ENCODE data around the gene CNTN3.
A peak's percentile ranks its signal among the peaks of the same experiment; 100 is the strongest.

The CNTN3 gene

GRCh38 chr3:74613521-74614106, 845 bp downstream of the CNTN3 start:
- intact Hi-C loops (cut with DNase I): loop anchor here (10.0 kb wide), 1 partner anchor 49 kb away; no protein-coding TSS in a partner anchor
- peak in 3 of 10 donors; percentile 6 to 62 (median 55) for DNase-seq

GRCh38 chr3:74613060-74613459, 1.4 kb downstream of the CNTN3 start:
- intact Hi-C loops (cut with DNase I): loop anchor here (10.0 kb wide), 1 partner anchor 48 kb away; no protein-coding TSS in a partner anchor
- DNase-seq: no peak

DNA sequence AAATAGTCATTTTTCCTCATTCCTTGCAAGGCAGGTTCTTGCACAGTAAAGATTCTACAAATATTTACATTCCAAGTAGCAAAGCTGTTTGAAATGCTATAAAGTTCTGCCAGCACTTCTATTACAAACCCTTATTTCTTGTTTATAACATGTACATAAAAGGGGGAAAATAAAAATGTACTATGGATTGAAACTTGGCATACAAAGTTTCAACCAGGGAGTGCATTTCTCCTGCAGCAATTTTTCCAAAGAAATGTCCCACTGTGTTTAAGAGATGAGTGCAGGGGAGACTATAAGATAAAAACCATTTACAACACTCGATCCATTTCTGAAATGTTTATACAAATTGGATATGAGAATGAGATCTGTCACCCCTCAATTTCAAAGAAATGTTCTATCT, 3.3 kb downstream of the CNTN3 start:
- DNase-seq: no peak
- intact Hi-C loops (cut with DNase I): loop anchor here (10.0 kb wide), 1 partner anchor 46 kb away; no protein-coding TSS in a partner anchor

DNA sequence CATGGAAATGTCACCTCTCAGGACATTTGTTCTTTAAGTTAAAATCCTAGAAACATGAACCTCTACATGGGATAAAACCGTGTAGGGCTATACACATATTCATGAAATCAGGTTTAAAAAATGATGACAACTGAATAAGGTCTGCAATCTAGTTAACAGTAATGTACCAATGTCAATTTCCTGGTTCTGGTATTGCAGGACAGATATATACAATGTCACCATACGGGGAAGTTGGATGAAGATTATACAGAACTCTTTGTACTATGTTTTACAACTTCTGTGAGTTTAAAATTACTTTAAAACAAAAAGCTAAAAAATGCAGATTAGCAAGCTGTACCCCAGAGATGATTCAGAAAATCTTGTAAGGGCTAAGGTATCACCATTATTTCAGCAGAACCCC, 6.7 kb downstream of the CNTN3 start:
- DNase-seq: no peak

DNA sequence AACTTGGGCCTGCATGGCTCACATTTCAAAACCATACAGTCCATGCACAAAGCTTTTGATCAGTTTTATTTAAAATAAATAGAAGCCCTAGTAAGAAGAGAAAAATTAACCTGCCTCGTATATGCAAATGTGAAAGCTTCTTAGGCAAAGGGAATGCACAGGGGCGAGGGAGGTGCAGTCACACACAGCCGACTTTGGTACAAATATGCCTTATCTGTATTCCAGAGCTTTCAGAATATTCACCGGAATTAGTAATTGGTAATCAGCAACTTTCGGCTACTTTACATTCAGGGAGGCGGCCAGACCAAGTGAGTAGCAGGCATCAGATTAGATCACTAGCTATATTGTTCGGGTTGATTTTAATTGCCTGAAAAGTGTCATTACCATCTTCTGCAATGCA, 7.5 kb downstream of the CNTN3 start:
- DNase-seq: peak in 1 of 10 donors; percentile 63
- intact Hi-C loops (cut with DNase I): no loop called here

More for the DNA sequence above, 6.7 kb downstream of the CNTN3 start:
- intact Hi-C loops (cut with DNase I): no loop called here

- DNase-seq: no peak
- intact Hi-C loops (cut with DNase I): no loop called here
Measured at GRCh38 chr3:74605437-74605836, 9.0 kb downstream of the CNTN3 start.

DNA sequence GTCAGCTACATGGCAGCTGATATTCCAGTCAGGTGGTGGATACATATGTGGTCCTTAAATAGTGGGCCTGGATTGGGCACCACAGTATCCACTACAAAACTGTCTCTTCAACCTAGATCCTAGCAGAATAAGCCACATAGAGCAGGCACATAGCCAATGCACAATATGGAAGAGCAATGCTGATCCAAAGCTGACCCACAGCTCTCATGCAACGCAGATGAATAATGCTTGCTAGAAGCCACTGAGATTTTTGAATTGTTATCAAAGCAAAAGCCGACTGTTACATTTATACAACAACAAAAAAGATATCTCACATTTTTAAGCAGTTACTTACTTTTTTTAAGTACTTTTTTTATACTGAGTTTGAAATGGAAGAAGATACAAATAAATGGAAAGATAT, 11.2 kb downstream of the CNTN3 start:
- intact Hi-C loops (cut with DNase I): no loop called here
- DNase-seq: no peak

DNA sequence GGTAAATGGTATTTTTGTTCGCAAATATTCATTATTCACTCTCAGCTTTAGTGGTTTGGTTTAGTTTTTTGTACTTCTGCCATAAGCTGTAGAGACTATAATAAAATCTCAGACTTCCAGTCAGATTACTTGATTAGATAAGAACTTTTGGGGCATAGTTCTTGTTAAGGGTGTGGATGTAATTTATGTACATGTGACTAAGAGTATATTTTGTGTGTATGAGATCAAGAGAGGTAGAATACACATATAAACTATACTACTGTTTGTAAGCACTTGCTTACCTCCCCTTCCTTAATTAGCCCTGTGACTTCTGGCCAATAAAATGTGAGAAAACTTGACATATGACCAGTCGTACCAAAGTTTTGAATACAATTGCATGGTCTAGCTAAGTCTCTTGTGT, 12.0 kb downstream of the CNTN3 start:
- intact Hi-C loops (cut with DNase I): no loop called here
- no peak for DNase-seq

DNA sequence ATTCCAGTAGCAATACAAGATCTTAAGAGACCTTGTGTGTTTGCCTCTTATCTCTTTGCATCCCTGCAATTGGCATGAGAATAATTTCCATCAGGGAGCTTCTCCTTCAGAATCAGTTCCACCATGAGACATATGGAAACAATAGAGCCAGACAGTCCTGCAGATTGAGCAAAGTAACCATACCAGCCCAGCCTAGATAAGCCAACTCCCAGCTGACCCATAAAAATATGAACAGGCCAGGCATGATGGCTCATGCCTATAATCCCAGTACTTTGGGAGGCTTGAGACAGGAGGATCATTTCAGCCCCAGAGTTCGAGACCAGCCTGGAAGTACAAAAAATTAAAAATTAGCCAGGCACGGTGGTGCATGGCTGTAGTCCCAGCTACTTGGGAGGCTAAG, 12.7 kb downstream of the CNTN3 start:
- intact Hi-C loops (cut with DNase I): no loop called here
- DNase-seq: no peak

DNA sequence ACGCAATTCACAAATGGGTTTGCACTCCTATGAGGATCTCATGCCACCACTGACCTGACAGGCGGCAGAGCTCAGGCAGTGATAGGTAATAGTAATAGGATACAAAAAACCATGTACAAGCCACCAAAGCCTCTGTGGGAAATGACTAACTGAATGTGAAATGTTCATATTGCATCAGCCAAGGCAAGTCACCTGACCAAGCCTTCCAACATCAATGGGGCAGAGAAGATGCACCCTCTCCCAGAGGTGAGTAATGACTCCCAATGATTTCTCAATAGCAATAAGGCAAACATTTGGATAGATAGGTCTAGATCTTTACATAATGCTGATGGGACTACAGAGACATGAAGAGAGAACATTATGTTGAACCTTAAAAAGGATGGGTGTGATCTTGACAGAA, 14.9 kb downstream of the CNTN3 start:
- DNase-seq: no peak
- intact Hi-C loops (cut with DNase I): no loop called here

- intact Hi-C loops (cut with DNase I): no loop called here
- DNase-seq: no peak
Measured at GRCh38 chr3:74593152-74593551, 21.3 kb downstream of the CNTN3 start.

DNA sequence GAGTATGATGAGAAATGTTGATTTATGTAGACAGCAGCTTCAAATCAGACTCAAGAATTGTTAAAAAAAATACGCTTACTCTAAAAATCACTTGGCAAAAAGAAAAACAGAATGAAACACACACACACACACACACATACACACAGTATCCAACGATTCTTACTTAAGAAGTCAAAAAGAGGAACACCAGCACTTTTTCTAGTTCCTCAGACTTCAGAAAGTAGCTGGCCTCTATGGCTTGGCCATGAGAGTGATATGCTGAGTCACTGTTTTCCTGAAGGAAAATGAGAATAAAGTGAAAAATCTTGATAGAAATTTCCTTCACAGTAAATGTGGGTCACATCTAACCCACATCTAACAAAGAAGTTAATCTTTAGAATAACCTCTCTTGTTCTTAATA, 22.1 kb downstream of the CNTN3 start:
- DNase-seq: no peak
- intact Hi-C loops (cut with DNase I): no loop called here

GRCh38 chr3:74591946-74592345, 22.5 kb downstream of the CNTN3 start:
- intact Hi-C loops (cut with DNase I): no loop called here
- no peak for DNase-seq

DNA sequence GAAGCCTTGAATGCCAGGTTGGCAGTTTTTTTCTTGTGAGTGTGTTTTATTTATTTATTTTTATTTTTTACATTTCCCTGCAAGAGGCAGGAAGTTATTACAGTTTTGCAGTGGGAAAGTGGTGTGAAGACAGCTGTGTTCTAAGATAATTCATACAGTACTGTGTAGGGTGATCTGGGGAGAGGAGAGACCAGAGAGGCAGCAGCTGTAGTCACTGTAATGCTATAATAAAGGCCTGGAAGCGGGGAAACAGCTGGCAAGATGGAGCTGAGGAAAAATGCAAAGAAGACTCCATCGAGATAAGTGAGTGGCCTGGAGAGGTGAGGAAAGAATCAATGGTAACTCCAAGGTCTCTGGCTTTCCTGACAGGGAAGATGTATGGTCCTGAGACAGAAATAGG, 23.1 kb downstream of the CNTN3 start:
- DNase-seq: no peak
- intact Hi-C loops (cut with DNase I): no loop called here

DNA sequence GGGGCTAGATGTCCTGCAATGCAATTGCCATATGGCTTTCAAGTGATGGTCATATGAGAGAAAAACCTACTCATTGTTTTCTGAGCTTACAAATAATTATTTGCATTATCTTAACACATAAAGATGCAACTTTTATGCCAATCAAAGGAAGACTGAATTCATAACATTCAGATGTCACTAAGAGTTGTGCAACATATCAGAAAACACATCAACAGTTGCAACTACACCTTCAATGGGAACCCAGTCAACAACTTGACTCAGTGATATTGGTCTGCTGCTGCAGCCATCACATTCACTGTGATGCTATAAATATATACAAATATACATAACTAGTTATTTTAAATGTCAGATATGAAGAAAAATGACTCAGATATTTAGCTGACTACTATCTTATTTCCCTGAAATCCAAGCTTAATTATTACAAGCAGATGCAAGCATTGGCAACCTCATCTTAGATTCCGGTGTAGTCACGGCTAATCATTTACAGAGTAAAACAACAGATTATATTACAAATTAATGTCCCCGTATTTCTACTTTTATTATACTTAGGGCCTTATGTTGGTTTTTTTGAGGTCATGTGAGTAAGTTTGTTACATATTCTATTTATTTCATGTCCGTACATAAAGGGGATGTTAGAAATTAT, 23.7 kb downstream of the CNTN3 start:
- no peak for DNase-seq

DNA sequence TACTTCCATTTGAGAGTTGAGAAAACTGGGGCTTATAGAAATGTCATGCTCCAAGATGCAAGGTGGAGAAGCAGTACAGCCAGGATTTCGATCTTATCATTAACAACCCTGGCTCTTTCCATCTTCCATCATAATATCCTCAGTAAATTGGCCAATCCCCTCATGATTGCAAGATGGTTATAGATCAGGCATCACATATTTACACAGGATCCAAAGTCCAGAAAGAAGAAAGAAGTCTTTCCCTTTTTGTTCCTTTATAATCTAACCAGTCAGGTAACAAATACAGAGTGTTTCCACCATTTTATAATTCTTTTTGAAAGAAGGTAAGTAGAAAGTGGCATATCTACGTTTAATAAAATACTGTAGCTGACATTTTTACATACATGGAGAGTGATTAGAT, 29.7 kb downstream of the CNTN3 start:
- intact Hi-C loops (cut with DNase I): no loop called here
- DNase-seq: no peak

More for the DNA sequence above, 23.7 kb downstream of the CNTN3 start:
- intact Hi-C loops (cut with DNase I): no loop called here

GRCh38 chr3:74582982-74583381, 31.5 kb downstream of the CNTN3 start:
- intact Hi-C loops (cut with DNase I): no loop called here
- no peak for DNase-seq

GRCh38 chr3:74575857-74576256, 38.6 kb downstream of the CNTN3 start:
- DNase-seq: peak in 1 of 10 donors; percentile 37
- intact Hi-C loops (cut with DNase I): no loop called here

- intact Hi-C loops (cut with DNase I): no loop called here
- DNase-seq: no peak
Measured at GRCh38 chr3:74571118-74571517, 43.3 kb downstream of the CNTN3 start.
